HG02763 (cell line): ENCODE measurements around the gene PDE6D.

Source experiments
- ATAC-seq: cut with Tn5 transposase; IDR thresholded peaks from one replicate; pipeline ENCODE4 v1.9.1; 2021; ENCODE audit warnings: mild to moderate bottlenecking, moderate library complexity; ENCODE audit not compliant: unreplicated experiment

PDE6D gene

DNA sequence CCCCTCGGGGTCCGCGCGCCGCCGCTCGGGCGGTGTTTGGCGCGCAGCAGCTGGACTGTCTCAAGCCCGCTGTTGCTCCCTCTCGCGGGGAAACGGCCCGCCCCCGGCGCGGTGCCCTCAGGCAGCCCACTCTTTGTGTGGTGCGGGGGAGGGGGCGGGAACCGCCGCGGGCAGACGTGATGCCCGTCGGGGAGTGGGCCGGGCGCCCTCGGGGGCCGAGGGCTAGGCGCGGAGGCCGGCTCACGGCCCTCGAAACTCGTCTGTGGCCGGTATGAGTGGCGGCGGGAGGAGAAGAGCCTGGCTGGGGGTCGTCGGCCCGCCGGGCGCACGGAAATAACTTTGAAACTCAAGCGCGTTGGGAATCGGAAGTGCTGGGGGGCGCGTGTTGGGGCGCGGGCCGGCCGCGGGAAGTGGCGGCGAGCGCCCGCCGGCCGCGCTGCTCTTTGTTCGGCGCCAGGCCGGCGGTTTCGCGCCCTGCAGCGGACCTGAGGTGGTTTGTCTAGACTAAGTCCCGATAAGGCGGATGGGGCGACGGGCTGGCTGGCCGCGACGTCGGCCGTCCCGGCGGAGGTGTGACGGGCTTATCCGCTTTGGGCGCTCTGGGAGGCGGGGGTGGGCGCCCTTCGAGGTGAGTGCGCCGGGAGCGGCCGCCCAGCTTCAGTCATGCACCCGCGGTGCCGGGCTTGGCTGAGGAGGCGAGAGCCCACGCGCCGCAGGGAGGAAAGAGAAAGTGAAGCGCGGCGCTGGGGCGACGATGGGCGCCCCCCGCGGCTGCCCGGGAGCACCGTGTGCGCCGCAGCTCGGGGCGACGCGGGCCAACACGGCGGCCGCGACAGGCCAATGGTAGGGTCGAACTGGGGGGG is 72.1 kb downstream of the PDE6D start:
- no peak for ATAC-seq

DNA sequence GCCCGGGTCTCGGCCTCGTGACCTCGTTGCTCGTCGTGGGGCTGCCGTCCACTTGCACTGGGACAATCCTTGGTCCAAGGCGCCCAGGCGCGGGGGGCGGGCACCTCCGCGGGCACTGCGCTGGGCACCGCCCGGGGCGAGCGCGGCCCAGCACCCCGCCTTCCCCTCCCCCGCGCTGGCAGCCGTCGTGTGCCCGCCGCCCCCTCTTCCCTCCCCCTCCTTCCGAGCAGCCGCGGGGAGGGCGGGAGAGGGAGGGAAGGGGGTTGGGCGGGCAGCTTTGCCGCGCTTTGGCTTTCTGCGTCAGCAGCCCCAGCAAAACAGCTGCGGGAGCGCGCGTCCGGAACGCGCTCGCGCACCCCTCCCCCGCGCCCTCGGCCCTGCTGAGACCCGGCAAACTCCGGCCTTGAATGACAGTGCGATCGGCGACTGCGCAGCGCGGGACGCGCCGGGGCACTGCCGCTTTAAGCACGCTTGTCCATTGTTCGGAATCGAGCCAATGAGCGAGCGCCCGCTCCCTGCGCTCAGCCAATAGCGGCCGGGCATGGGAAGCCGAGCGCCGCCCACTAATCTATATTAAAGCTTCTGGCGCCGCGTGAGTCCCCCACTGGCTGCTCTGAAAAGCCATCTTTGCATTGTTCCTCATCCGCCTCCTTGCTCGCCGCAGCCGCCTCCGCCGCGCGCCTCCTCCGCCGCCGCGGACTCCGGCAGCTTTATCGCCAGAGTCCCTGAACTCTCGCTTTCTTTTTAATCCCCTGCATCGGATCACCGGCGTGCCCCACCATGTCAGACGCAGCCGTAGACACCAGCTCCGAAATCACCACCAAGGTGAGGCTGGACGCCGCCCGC is 72.9 kb downstream of the PDE6D start, which contains the start of gene PTMA:
TSS of gene PTMA (plus strand) at position 599 of the 846 bp plus-strand sequence. CDS start at position 781, 182 bp downstream.
- peak; percentile 58 for ATAC-seq

GRCh38 chr2:231707625-231707926 is 73.5 kb downstream of the PDE6D start:
- no peak for ATAC-seq

DNA sequence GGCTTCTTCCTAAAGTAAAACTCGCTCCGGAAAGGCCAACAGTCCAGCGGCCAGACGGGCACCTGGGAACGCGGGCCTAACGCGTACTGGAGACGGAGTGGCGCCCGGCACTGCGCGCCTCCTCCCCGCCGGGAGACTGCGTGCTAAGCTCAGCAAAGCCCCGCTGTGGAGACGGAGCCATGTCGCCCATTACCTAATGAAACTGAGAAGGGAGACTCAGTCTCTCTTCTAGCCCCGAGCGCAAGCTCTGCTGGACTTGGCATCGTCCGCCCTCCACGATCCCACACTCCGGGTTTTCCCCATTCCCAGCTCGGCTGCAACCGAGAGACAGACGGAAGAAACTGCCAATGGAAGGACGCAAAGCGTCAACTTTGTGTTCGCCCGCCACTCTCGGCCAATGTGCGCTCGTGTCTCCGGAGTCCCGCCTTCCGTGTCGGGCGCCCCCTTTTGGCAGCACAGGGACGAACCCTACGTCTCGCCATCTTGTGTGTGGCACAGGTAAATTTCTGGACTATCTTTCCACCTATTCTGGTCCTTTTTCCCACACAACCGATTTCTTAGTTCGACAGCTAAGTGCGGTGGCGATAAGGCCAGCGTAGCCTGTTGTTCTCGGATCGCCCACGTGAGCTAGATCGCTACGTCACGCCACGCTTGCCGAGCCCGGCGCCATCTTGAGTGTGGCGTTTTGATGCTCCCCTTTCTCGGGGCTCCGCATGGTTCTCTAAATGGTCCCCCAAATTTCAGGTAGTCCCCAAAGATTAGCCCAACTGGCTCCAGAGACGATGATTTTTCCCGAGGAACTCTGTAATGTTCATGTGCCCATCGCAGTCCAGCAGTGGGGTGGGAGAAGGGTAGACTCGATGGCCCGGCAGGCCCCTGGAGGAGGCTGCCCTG is 74.1 kb downstream of the PDE6D start:
- peak; percentile 31 for ATAC-seq

- ATAC-seq: no peak
These were observed 77.1 kb downstream of the PDE6D start for GRCh38 chr2:231704017-231704416.

DNA sequence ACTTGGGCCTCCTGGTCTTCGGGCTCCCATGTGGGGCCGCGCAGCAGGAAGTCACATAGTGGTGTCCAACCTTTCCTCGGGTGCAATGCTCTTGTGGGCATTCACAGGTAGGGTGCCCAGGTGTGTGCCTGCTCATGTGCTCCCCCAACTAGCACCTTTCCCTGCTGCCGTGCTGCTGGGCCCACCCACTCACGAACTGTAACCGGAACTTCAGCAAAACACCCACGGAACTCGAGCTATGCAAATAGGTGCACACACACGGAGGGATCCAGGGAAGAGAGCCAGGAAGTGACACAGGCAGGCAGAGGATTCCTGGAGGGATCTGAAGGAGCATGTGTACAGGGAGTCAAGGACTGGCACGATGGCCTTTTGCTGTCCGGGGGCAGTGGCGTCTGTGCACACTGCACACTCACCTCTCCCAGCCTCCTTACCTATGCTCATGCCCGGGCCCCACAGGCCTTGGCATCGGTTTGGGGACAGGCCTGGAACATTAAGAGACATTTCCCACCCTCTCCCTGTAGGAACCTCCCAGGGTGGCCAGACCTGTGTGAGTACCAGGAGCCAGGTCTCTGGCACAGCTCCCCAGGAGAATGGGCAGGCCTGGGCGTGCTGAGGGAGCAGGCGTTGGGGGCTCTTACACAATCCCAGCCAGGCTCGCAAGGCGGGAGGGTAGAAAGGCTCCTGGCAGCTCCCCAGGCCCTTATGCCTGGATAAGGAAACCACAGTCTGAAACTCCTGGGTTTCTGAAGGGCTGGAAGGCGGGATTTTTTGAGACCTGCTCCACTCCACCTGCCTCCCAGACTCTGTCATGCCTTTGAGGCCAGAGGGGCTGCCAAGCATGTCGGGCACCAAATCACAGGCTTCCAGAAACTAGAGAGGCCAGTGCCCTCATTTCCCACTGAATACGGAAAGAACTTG is 79.4 kb downstream of the PDE6D start:
- no peak for ATAC-seq

DNA sequence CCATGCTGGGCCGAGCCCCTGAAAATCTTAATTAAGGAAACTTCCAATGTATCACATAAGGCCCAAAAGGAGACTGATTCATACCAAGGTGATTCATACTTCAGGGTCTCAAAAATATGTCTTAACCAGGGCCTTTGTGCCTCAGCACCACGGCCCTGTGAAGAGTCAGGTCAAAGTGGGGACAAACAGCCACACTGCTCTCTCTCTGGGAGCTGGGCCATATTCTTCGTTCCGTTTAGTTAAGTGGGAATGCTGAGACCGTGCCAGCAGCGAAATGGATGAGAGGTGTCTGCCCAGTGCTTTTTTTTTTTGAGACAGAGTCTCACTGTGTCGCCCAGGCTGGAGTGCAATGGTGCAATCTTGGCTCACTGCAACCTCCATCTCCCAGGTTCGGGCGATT is 82.1 kb downstream of the PDE6D start:
- no peak for ATAC-seq

DNA sequence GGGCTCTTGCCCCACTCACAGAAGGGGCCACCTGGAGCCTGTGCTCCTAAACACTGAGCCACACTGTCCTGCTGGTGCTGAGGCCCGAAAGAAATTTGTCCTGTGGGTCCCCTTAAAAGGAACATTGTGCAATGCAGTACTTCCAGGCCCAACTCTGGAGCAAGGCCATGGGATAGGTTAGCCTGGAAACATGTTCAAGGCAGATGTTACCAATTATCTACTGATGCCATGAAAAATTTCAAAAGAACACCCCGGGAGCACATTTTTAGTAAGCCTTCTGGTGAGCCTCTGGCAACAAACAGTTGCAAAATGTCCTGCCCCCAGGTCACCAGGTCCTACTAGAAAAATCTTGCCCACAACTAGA is 85.1 kb downstream of the PDE6D start:
- ATAC-seq: no peak

DNA sequence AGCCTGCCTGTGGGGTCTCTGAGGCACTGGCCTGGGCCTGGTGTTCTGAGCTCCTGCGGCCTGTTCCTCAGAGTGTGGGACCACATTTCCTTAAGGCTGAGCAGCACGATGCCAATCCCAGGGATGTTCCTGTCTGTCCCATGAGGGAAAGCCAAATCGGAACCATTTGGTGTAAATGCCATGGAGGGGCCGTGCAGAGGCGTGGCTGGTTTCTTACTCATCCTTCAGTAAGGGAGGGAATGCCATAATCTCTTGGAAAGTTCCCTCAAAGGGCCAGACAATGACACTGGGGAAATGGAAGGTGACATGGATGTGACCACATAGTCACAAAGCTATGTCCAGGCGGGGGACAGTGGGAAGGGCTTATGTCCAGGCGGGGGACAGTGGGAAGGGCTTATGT is 87.1 kb downstream of the PDE6D start:
- ATAC-seq: no peak

GRCh38 chr2:231692847-231693246 is 88.2 kb downstream of the PDE6D start:
- ATAC-seq: no peak

GRCh38 chr2:231691251-231691772 is 89.8 kb downstream of the PDE6D start:
- no peak for ATAC-seq

DNA sequence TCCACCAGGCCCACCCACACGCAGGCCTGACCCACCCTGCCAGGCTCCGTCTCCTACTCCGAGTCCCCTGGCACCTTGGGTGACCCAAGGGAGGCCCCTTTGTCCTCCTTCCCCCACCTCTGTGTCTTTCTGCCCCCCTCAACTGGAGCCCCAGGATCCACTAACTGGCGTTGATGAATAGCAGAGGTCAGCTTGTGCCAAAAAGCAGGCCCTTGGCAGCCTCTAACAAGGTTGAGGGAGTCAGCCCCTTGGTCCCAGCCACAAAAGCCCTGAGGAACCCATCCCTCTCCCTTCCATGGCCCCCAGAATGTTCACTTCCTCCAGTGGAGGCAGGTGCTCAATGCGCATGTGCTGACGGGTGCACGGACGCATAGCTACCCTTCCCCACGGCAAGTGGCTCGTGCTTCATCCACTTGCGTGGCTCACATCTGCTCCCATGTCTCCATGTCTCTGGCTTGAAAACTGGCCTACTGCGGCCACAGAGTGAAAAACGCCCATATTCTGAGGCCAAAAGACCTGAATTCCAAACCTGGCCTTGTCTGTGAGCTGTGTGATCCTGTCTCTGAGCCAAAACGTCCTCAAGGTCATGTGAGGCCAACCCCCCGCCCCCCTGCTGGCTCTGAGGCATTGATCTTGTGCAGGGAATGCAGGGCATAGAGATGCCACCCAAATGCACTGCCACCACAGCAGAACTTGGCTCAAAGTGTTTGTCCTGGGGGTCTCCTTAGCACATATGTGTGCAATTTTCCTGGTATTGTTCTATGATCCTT is 91.8 kb downstream of the PDE6D start:
- ATAC-seq: no peak

DNA sequence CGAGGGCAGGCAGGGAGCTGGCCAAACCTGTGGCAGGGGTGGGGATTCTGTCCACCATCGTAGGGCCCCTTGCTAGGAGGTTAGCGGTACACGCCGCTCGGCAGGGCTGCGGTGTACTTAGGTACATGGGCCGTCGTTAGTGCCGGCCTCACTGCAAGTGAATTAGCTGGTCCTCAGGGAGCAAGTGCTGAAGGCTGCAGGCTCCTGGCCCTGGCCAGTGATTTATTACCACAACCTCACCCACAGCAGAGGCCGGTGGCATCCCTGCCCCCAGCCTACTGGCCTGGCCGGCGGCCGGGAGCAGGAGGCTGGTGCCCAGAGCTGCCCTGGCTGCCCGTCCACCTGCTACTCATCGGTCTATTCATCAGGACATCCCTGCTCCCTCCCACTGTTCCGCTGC is 92.4 kb downstream of the PDE6D start:
- no peak for ATAC-seq

GRCh38 chr2:231687961-231688360 is 93.1 kb downstream of the PDE6D start:
- ATAC-seq: no peak

- no peak for ATAC-seq
These were observed 93.8 kb downstream of the PDE6D start for GRCh38 chr2:231687133-231687852.

- no peak for ATAC-seq
These were observed 94.6 kb downstream of the PDE6D start for GRCh38 chr2:231686192-231687100.
